ENCODE data around the gene TUNAR.
"Not testable (repeated sequence)": the region's sequence is repeated elsewhere in the genome, so short reads cannot be mapped to it uniquely, and the experiment has no call there.

TUNAR gene

GRCh38 chr14:95920769-95921438, 44.3 kb downstream of the TUNAR start:
- DNase-seq = no peak

- DNase-seq = no peak
Measured at GRCh38 chr14:95922080-95922479, 45.4 kb downstream of the TUNAR start.

GRCh38 chr14:95928751-95929150, 52.1 kb downstream of the TUNAR start:
- DNase-seq = no peak

- DNase-seq = no peak
Measured at GRCh38 chr14:95931384-95931783, 54.8 kb downstream of the TUNAR start.

- DNase-seq = peak; percentile 10
Measured at GRCh38 chr14:95935228-95935822, 58.7 kb downstream of the TUNAR start.

- no peak for DNase-seq
Measured at GRCh38 chr14:95936041-95936440, 59.4 kb downstream of the TUNAR start.

GRCh38 chr14:95939335-95939734, 62.7 kb downstream of the TUNAR start:
- DNase-seq = no peak

- DNase-seq = no peak
Measured at GRCh38 chr14:95941897-95942296, 65.3 kb downstream of the TUNAR start.

- no peak for DNase-seq
Measured at GRCh38 chr14:95943699-95944098, 67.1 kb downstream of the TUNAR start.

- no peak for DNase-seq
Measured at GRCh38 chr14:95944462-95944861, 67.8 kb downstream of the TUNAR start.

GRCh38 chr14:95946867-95947266, 70.2 kb downstream of the TUNAR start:
- DNase-seq = no peak

GRCh38 chr14:95948558-95948981, 71.9 kb downstream of the TUNAR start:
- DNase-seq = no peak

GRCh38 chr14:95951359-95951758, 74.7 kb downstream of the TUNAR start:
- DNase-seq = no peak

- DNase-seq = no peak
Measured at GRCh38 chr14:95953111-95953724, 76.6 kb downstream of the TUNAR start.

- DNase-seq = no peak
Measured at GRCh38 chr14:95956601-95957460, 80.2 kb downstream of the TUNAR start.

GRCh38 chr14:95958105-95958504, 81.5 kb downstream of the TUNAR start:
- DNase-seq = no peak

- DNase-seq = no peak
Measured at GRCh38 chr14:95959317-95959716, 82.7 kb downstream of the TUNAR start.

GRCh38 chr14:95961481-95961880, 84.8 kb downstream of the TUNAR start:
- no peak for DNase-seq

GRCh38 chr14:95964901-95965300, 88.3 kb downstream of the TUNAR start:
- no peak for DNase-seq

- DNase-seq = not testable (repeated sequence)
Measured at GRCh38 chr14:95968048-95968447, 91.4 kb downstream of the TUNAR start.
